Fibroblast of lung (primary cell): ENCODE results near the gene RNMT. TPM values are rescaled to one million over a fixed set of nuclear protein-coding genes. Genes with fewer than 3 reads are reported as not detected.

Experiments
- DNase-seq, 2 donors: peaks; one replicate each; pipeline versions ENCODE4 v3.0.0 to v3.0.0-alpha.2; 2010; ENCODE audit warnings: low read depth in 2 of 2
- H2AFZ ChIP-seq: 2 replicates; pipeline ENCODE4 v1.5.1; 2012; ENCODE audit warnings: low read length, control low read depth, inconsistent platforms
- H3K27ac ChIP-seq: 2 replicates; pipeline ENCODE4 v1.5.1; 2011; ENCODE audit warnings: low read length, control low read depth; ENCODE audit not compliant: insufficient read depth
- H3K27me3 ChIP-seq: 2 replicates; pipeline ENCODE4 v1.5.1; 2011; ENCODE audit warnings: mild to moderate bottlenecking, low read length; ENCODE audit not compliant: control insufficient read depth, insufficient read depth
- H3K36me3 ChIP-seq: 2 replicates; pipeline ENCODE4 v1.5.1; 2011; ENCODE audit warnings: low read length; ENCODE audit not compliant: control insufficient read depth, insufficient read depth
- H3K4me1 ChIP-seq: 2 replicates; pipeline ENCODE4 v1.5.1; 2011; ENCODE audit warnings: low read length; ENCODE audit not compliant: control insufficient read depth, insufficient read depth; ENCODE audit errors: extremely low read depth
- H3K4me2 ChIP-seq: 2 replicates; pipeline ENCODE4 v1.5.1; 2011; ENCODE audit warnings: low read length, control low read depth; ENCODE audit not compliant: insufficient read depth; ENCODE audit errors: extremely low read depth
- H3K4me3 ChIP-seq, 4 experiments: fragments of 200-600 bp in 1 of 4; sonication (generic) in 1 of 4; replicated peaks in 1 of 4; 2 replicates each; pipeline ENCODE4 v1.5.1; 2011 to 2016; ENCODE audit warnings: low read length in 4 of 4, low read depth in 3 of 4, mild to moderate bottlenecking in 3 of 4, control low read depth in 2 of 4, inconsistent platforms in 1 of 4, mixed read lengths in 1 of 4; ENCODE audit not compliant: insufficient read depth in 1 of 4; ENCODE audit errors: control extremely low read depth in 1 of 4
- H3K79me2 ChIP-seq: 2 replicates; pipeline ENCODE4 v1.5.1; 2012; ENCODE audit warnings: mild to moderate bottlenecking, low read length, inconsistent platforms; ENCODE audit not compliant: control insufficient read depth, insufficient read depth
- H3K9ac ChIP-seq: 2 replicates; pipeline ENCODE4 v1.5.1; 2011; ENCODE audit warnings: mild to moderate bottlenecking, low read length, control low read depth; ENCODE audit not compliant: insufficient read depth
- H3K9me3 ChIP-seq: 2 replicates; pipeline ENCODE4 v1.5.1; 2012; ENCODE audit warnings: low read depth, low read length; ENCODE audit not compliant: control insufficient read depth, insufficient read depth
- H4K20me1 ChIP-seq: 2 replicates; pipeline ENCODE4 v1.5.1; 2011; ENCODE audit warnings: low read length; ENCODE audit not compliant: control insufficient read depth, insufficient read depth; ENCODE audit errors: extremely low read depth
- CTCF ChIP-seq, 2 donors: IDR thresholded peaks in 1 of 2; conservative IDR thresholded peaks in 1 of 2; 1 replicate in 1 of 2; 2 replicates in 1 of 2; pipeline ENCODE4 v1.5.1; 2011 to 2012; ENCODE audit warnings: low read length in 2 of 2, control low read depth in 1 of 2, inconsistent platforms in 1 of 2, low read depth in 1 of 2, mild to moderate bottlenecking in 1 of 2
- EZH2 ChIP-seq: IDR thresholded peaks from 2 replicates; pipeline ENCODE4 v1.5.1; 2012; ENCODE audit warnings: low read length, control low read depth, mild to moderate bottlenecking; ENCODE audit errors: missing control alignments
- polyA plus RNA-seq, 2 donors: library from polyadenylated mRNA; depleted of rRNA in 1 of 2; stranded (reverse) in 1 of 2; unstranded in 1 of 2; fragments of >200 nt; gene quantifications; 2 replicates each; pipeline ENCODE4 v1.2.1, GENCODE V29; 2011 to 2012; ENCODE audit warnings: missing spikeins in 1 of 2
- total RNA-seq: library from RNA; depleted of rRNA; stranded (reverse); fragments of >200 nt; gene quantifications from 2 replicates; pipeline ENCODE4 v1.2.1, GENCODE V29; 2014

The RNMT gene
- total and polyA plus RNA-seq, 2 donors (not counting 1 experiment from before 2014, with no cell fraction given), result 17.2 to 18.2 TPM

GRCh38 chr18:13762690-13763439 is 36.4 kb downstream of the RNMT start:
- Histone ChIP-seq H3K4me1 (no peaks in the 10 kb centered on the region), H4K20me1 (no peaks in the 10 kb centered on the region), H3K27me3 (no peaks in the 10 kb centered on the region), H3K9me3 (no peaks in the 10 kb centered on the region), H3K36me3 (no peaks in the 10 kb centered on the region), H3K27ac (no peak overlapping the region), H3K4me2 (no peak overlapping the region), H3K4me3 (no peak overlapping the region), H2AFZ (no peak overlapping the region), H3K79me2 (no peaks in the 10 kb centered on the region), H3K9ac (no peak overlapping the region)
- DNase-seq, result no peak
- no peak for TF ChIP-seq EZH2
- no peak for TF ChIP-seq CTCF (conservative IDR thresholded peaks at IDR 0.05 in 1 of 2, IDR thresholded peaks at IDR 0.05 in 1 of 2; ENCODE audit: low read depth in 1 of 2, low read length in 2 of 2)

- Histone ChIP-seq H3K9ac (no peak overlapping the region), H3K9me3 (no peaks in the 10 kb centered on the region), H3K27me3 (no peaks in the 10 kb centered on the region), H3K36me3 (no peaks in the 10 kb centered on the region), H3K79me2 (no peaks in the 10 kb centered on the region), H3K4me1 (no peaks in the 10 kb centered on the region), H2AFZ (no peak overlapping the region), H4K20me1 (no peaks in the 10 kb centered on the region), H3K4me3 (no peak overlapping the region), H3K4me2 (no peak overlapping the region), H3K27ac (no peak overlapping the region)
- TF ChIP-seq EZH2, result no peak
- TF ChIP-seq CTCF (conservative IDR thresholded peaks at IDR 0.05 in 1 of 2, IDR thresholded peaks at IDR 0.05 in 1 of 2; ENCODE audit: low read depth in 1 of 2, low read length in 2 of 2), result no peak
- no peak for DNase-seq
Observed at GRCh38 chr18:13775058-13775457, 48.6 kb downstream of the RNMT start.

GRCh38 chr18:13791181-13791580 is 64.7 kb downstream of the RNMT start:
- peak; percentile 11 to 16 for DNase-seq
- Histone ChIP-seq H4K20me1 (no peaks in the 10 kb centered on the region), H3K27me3 (no peaks in the 10 kb centered on the region), H3K4me3 (no peak overlapping the region), H3K4me2 (no peak overlapping the region), H2AFZ (no peak overlapping the region), H3K36me3 (no peaks in the 10 kb centered on the region), H3K79me2 (no peaks in the 10 kb centered on the region), H3K9me3 (no peaks in the 10 kb centered on the region), H3K9ac (no peak overlapping the region), H3K27ac (no peak overlapping the region), H3K4me1 (no peaks in the 10 kb centered on the region)
- TF ChIP-seq CTCF (conservative IDR thresholded peaks at IDR 0.05 in 1 of 2, IDR thresholded peaks at IDR 0.05 in 1 of 2; ENCODE audit: low read depth in 1 of 2, low read length in 2 of 2) (no peak), EZH2 (no peak)
